Stimulated activated CD8-positive, alpha-beta memory T cell treated with anti-CD3 and anti-CD28 coated beads, Interleukin-2, amount 100 ng/mL, for 48 hours (primary cell): ENCODE data around the gene FRMD4B.
A peak's percentile ranks its signal among the peaks of the same experiment; 100 is the strongest.
"Not testable (repeated sequence)": the region's sequence is repeated elsewhere in the genome, so short reads cannot be mapped to it uniquely, and the experiment has no call there.

Experiments
- DNase-seq, 2 donors: peaks; one replicate each; pipeline ENCODE4 v3.0.0-alpha.2; 2020; ENCODE audit warnings: low read depth in 2 of 2

Gene FRMD4B

DNA sequence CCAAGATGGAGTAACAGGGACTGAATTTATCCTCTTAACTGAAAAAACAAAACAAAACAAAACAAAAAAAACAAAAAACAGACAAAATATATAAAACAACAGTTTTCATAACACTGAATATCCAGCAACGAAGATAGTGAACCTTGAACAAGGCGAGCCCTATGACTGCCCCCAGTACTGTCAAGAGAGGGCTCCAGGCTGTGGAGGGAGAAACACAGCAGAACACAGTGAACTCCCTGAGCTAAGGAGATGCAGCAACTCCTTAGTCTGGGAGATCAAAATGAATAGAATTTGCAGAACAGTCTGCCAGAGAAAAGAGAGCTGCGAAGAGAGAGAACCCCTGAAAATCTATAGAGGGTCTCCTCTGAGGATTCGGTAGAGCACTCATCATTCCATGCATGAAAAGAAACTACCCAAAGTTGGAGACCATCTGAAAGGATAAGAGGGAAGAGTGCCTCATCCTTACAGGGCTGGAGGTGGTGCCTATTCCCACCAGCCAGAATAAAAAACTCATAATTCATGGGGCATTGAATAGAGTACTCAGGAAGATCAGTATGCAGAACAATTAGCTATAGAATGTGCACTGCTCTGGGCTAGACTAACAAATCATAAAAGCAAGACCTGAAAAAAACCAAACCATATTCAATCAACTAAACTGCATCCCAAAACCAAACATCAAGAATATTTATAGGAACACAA lies 101.8 kb downstream of the FRMD4B start:
- no peak for DNase-seq

DNA sequence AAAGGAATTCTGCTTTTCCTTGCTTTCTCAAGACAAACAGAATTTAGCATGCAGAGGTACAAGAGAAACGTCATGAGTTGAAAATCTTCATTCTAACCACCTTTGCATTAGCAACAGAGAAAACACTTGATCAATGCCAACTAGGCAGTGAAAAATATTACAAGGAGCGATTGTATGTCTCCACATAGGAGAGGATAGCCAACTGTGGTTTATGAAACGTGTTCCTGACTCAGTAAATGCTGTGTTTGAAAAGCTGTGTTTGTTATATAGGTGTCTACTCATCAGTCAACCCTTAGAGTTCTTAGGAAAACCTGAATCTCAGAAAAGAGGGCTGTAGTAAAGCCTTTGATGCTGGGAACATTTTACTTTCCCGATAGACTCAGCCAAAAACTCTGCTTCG lies 102.4 kb downstream of the FRMD4B start:
- no peak for DNase-seq

GRCh38 chr3:69282181-69282580 lies 103.7 kb downstream of the FRMD4B start:
- peak; percentile 41 to 53 for DNase-seq

- DNase-seq = not testable (repeated sequence)
Measured at GRCh38 chr3:69277403-69277802, 108.5 kb downstream of the FRMD4B start.

- no peak for DNase-seq
Measured at GRCh38 chr3:69276884-69277283, 109.0 kb downstream of the FRMD4B start.

DNA sequence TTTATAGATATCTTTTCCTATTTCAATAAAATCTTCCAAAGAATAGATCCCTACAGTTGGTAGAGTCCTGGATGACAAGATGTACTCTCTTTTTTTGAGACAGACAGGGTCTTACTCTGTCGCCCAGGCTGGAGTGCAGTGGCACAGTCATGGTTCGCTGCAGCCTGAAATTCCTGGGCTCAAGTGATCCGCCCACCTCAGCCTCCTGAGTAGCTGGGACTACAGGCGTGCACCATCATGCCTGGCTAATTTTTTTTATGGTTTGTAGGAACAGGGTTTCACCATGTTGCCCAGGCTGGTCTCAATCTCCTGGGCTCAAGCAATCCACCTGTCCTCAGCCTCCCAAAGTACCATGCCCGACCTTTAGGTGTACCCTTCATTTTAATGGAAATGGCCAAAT lies 109.7 kb downstream of the FRMD4B start:
- not testable (repeated sequence) for DNase-seq

DNA sequence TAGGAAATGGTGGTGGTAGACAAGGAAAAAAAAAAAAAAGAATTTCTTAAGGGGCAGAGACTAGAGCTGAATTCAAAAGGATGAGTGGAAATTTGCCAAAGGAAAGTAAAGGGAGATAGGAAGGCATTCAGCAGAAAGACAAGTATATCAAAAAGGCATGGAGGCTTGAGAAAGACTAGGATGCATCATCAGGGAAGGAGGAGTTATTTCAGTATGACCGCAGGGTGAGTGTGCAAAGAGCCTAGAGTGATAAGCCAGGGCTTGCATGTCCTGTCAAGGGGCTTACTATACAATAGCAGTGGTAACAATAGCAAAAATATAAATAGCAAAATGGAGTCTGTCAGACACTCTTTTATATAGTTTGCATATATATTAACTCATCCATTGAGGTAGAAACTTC lies 112.0 kb downstream of the FRMD4B start:
- no peak for DNase-seq

- DNase-seq = no peak
Measured at GRCh38 chr3:69272556-69272955, 113.3 kb downstream of the FRMD4B start.

GRCh38 chr3:69271098-69271497 lies 114.8 kb downstream of the FRMD4B start:
- no peak for DNase-seq

DNA sequence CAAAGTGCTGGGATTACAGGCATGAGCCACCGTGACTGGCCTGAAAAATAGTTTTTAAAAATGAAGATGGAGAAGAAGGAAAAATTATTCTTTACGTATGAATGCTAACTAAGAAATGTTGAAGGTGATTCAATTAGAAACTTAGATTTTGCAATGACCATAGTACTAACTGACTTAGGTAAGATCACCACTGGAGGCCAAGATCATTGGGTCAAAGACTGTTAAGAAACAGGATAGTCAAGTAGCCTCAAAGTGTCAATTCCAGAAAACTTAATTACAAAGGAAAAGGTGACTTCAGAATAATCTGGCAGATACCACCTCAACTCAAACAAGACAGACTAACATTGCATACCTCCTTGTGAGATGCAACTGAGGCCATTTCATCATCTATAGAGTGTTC lies 119.3 kb downstream of the FRMD4B start:
- DNase-seq = no peak

DNA sequence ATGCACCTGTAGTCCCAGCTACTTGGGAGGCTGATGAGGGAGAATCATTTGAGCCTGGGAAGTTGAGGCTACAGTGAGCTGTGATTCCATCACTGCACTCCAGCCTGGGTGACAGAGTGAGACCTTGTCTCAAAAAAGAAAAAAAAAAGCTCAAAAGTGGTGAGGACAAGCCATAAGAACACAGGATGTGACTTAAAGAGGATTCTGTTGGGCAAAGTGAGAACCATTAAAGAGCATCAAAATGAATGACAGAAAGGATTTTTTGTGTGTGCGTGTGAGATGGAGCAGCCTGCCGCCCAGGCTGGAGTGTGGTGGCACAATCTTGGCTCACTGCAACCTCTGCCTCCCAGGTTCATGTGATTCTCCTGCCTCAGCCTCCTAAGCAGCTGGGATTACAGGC lies 119.8 kb downstream of the FRMD4B start:
- not testable (repeated sequence) for DNase-seq

- DNase-seq = not testable (repeated sequence)
Measured at GRCh38 chr3:69260843-69261405, 125.0 kb downstream of the FRMD4B start.

DNA sequence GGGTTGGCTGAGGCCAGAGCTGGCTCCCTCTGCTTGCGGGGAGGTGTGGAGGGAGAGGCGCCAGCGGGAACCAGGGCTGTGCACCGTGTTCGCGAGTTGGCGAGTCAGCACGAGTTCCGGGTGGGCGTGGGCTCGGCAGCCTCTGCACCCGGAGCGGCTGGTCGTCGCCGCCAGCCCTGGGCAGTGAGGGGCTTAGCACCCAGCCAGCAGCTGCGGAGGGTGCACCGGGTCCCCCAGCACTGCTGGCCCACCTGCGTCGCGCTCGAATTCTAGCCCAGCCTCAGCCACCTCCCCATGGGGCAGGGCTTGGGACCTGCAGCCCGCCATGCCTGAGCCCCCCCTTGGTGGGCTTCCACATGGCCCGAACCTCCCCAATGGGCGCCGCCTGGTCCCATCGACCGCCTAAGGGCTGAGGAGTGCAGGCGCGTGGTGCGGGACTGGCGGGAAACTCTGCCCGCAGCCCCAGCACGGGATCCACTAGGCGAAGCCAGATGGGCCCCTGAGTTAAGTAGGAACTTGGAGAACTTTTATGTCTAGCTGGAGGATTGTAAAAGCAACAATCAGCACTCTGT lies 125.6 kb downstream of the FRMD4B start:
- no peak for DNase-seq

DNA sequence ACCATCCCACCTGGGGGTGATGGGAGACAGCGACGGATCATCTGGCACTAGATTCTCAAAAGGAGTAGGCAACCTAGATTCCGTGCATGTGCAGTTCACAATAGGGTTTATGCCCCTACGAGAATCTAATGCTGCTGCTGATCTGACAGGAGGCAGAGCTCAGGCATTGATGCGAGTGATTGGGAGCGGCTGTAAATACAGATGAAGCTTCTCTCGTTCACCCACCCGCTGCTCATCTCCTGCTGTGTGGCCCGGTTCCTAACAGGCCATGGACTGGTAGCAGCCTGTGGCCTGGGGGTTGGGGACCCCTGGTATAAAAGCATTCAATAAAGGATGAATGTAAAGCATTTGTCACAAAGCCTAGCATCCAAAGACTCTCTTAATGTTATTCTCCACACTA lies 126.8 kb downstream of the FRMD4B start:
- no peak for DNase-seq

- DNase-seq = no peak
Measured at GRCh38 chr3:69255928-69256327, 130.0 kb downstream of the FRMD4B start.

DNA sequence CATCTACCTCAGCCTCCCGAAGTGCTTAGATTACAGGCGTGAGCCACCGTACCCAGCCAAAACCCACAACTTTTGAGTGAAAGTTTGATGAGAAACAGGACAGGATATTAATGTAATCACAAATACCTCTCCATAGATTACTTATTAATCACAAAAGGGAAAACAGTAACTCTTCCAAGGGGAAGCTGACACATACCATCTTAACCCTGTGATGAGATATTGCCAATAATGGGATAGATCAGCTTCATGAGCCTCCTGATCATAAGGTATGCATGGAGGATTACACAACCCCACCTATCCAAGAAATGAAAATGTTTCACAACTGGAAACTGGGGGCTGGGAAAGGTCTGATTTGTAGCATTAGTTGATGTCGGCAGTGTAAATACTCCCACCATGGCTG lies 131.5 kb downstream of the FRMD4B start:
- no peak for DNase-seq

GRCh38 chr3:69252631-69253030 lies 133.3 kb downstream of the FRMD4B start:
- DNase-seq = no peak

DNA sequence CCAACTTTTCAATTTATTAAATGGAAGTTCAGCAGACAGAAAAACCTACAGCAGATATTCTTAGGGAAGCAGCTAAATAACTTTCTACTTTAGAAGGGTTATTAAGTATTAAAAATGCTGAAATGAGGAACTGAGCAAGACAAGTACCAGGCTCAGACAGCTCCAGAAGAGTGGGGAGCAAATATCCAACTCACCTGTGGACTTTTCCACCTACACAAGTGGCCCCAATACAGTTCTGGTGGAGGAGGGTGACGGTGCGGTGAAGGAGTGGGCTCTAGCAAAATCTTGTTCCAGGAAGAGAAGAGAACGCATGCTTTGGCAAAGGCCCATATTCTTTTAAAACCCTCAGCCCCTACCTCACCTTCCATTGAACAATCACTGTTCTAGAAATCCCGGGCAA lies 133.7 kb downstream of the FRMD4B start:
- DNase-seq = no peak

DNA sequence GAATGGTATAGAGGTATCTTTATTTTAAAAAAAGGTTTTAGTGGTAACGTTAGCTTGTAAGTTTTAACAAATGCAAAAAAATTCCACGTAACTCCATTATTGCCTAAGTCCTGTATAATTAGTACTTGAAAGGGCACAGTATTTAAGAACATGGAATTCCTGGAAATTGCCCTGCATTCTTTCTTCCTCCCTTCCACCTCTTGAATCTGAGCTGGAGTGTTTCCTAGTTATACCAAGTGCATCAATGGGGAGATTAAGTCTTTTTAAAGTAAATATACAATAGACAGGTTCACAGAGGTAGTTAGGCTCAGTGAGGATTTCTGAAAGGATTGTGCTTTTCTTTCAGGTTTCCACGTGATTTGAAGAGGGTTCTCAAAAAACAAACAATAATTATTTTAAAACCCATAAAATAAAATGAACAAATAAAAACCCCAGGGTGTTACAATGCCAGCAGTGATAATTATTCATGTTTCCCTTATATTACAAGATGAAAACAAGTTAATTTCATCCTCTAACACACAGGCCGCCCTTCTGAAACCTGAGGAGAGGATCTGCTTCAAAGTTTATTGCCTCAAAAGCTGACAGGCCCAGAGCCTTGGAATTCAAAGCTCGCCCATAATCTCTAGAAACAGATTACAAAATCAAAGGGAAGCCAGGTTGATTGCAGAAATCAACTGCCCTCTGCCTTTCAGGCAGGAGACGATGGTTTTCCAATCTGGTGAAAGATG lies 134.6 kb downstream of the FRMD4B start:
- DNase-seq = no peak

DNA sequence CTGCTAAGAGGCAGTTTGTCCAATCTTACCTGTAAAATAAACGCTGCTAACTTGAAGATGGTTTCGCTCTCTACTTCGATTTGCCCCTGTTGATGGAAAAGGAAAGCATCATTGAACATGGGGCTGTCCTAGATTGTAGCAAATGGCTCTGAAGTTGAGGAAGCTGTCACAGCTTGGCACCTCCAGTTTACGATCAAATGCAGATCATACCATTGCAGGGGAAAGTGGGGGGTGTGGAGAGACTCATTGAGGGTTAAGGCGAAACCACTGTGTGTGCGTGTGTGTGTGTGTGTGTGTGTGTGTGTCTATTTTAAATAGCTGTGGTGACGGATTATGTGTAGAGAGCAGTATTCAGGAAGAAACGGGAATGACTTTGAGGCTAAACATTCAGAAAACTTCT lies 135.9 kb downstream of the FRMD4B start:
- DNase-seq = no peak

DNA sequence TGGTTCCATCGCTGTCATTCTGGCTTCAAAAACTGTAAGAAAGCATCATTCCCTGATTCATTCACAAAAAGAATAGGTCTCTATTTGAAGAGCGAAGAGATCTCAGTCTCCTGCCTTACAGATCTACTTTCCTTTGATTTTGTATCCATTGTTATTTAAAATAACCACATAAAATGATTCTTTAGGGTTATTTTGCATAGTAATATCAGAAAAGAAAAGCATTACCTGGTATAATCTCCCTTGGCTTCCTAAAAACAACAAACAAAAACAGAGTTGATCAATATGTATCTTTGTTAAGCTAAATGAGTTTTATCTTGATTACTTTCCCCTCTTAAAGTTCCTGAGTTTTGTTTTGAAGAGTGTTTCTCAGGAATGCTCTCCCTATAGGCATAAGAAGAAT lies 136.9 kb downstream of the FRMD4B start:
- DNase-seq = no peak

- no peak for DNase-seq
Measured at GRCh38 chr3:69248436-69248835, 137.5 kb downstream of the FRMD4B start.

DNA sequence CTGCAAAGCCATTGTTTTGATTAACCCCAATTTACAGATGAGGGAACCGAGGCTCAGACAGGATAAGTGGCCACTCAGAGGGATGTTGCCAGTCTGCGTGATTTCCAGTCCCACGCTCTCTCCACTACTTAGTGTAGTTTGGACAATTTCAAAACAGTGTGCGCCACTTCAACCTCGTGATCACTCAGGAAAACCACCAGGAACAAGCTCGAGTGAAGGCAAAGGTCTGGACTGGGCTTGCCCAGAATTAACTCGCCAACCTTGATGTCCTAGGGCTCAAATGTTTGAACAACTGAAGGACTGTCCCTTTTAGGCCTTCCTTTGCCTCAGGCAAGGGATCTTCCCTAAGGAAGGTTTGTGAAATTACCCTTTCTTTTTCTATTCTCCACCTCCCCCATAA lies 139.3 kb downstream of the FRMD4B start:
- no peak for DNase-seq
